Prostate gland (tissue), 2 donors: ENCODE data around the gene CORO1C. TPM values are rescaled to one million over a fixed set of nuclear protein-coding genes. Genes with fewer than 3 reads are reported as not detected.

Experiments
- DNase-seq: peaks from one replicate; pipeline ENCODE4 v3.0.0-alpha.2; 2019; ENCODE audit warnings: low spot score
- H3K27ac ChIP-seq, 2 donors: fragments of 200-600 bp; sonication (generic); 2 replicates each; pipeline ENCODE4 v1.5.1; 2017 to 2019
- H3K27me3 ChIP-seq: fragments of 200-600 bp; sonication (generic); replicated peaks from 2 replicates; pipeline ENCODE4 v1.5.1; 2019; ENCODE audit not compliant: insufficient read depth
- H3K36me3 ChIP-seq, 2 donors: fragments of 200-600 bp; sonication (generic); 1 replicate in 1 of 2; 2 replicates in 1 of 2; pipeline versions ENCODE4 v1.5.1 to v1.8.1; 2017 to 2019
- H3K4me1 ChIP-seq: fragments of 200-600 bp; sonication (generic); replicated peaks from 2 replicates; pipeline ENCODE4 v1.5.1; 2019
- H3K4me3 ChIP-seq, 2 donors: fragments of 200-600 bp; sonication (generic); 2 replicates each; pipeline ENCODE4 v1.5.1; 2017 to 2019
- H3K9me3 ChIP-seq: fragments of 200-600 bp; sonication (generic); 2 replicates; pipeline ENCODE4 v1.5.1; 2017
- CTCF ChIP-seq, 4 experiments: fragments of 200-600 bp in 2 of 4; fragments of 450-650 bp in 2 of 4; sonication (generic) in 2 of 4; IDR thresholded peaks; 1 replicate in 3 of 4; 2 replicates in 1 of 4; pipeline ENCODE4 v1.5.1; 2016 to 2019; ENCODE audit warnings: antibody characterized with exemption in 4 of 4, mild to moderate bottlenecking in 2 of 4, moderate library complexity in 2 of 4
- POLR2A ChIP-seq: fragments of 450-650 bp; IDR thresholded peaks from one replicate; pipeline ENCODE4 v1.6.1; 2016; ENCODE audit warnings: antibody characterized with exemption, mild to moderate bottlenecking
- POLR2AphosphoS5 ChIP-seq: sonication (generic); formaldehyde crosslinking; IDR thresholded peaks from one replicate; pipeline ENCODE4 v1.6.1; 2017; ENCODE audit warnings: antibody characterized with exemption
- WGBS: methylation state at CpG from one replicate; pipeline ENCODE4 v1.1.5; 2018; 5-methylcytosine and 5-hydroxymethylcytosine counted together
- intact Hi-C: fragments of 100-400 bp; cut with DNase I; formaldehyde crosslinking; loops from one replicate; pipeline ENCODE4 v1.14.2; 2022
- total RNA-seq, 2 donors: library from RNA; depleted of rRNA; stranded (reverse); fragments of >200 nt; gene quantifications; one replicate each; pipeline ENCODE4 v1.1.0, GENCODE V29; 2016

Gene CORO1C
- total RNA-seq, 2 donors from 2014 or later, result 34.9 to 105 TPM

- H3K4me1 ChIP-seq, result no peaks in the 10 kb centered on the region
- DNase-seq, result no peak
- no peaks in the 10 kb centered on the region for H3K9me3 ChIP-seq
- no peaks in the 10 kb centered on the region for H3K36me3 ChIP-seq
- TF ChIP-seq CTCF (IDR thresholded peaks at IDR 0.05) (no peak), POLR2AphosphoS5 (no peak), POLR2A (no peak)
- WGBS, result 59% methylated on average over 9 of the region's 9 CpGs
- intact Hi-C loops, result loop anchor here (10.0 kb wide), 1 partner anchor 453 kb away; the partner anchor contains the start of genes ALKBH2 and UNG
- H3K27me3 ChIP-seq, result no peaks in the 10 kb centered on the region
- no peak overlapping the region for H3K27ac ChIP-seq
- H3K4me3 ChIP-seq, result no peak overlapping the region
Observed at GRCh38 chr12:108641446-108642268, 89.7 kb downstream of the CORO1C start.

- Histone ChIP-seq H3K9me3 (no peaks in the 10 kb centered on the region), H3K27ac (no peak overlapping the region), H3K36me3 (no peaks in the 10 kb centered on the region), H3K4me1 (no peaks in the 10 kb centered on the region), H3K27me3 (no peaks in the 10 kb centered on the region), H3K4me3 (no peak overlapping the region)
- DNase-seq, result no peak
- TF ChIP-seq POLR2AphosphoS5 (no peak), CTCF (IDR thresholded peaks at IDR 0.05) (no peak), POLR2A (no peak)
- WGBS, result 69% methylated on average over 10 of the region's 10 CpGs
- intact Hi-C loops, result loop anchor here (10.0 kb wide), 1 partner anchor 454 kb away; the partner anchor contains the start of genes ALKBH2 and UNG
Observed at GRCh38 chr12:108640802-108641445, 90.4 kb downstream of the CORO1C start.

- Histone ChIP-seq H3K4me1 (no peaks in the 10 kb centered on the region), H3K36me3 (no peaks in the 10 kb centered on the region), H3K27me3 (no peaks in the 10 kb centered on the region), H3K4me3 (no peak overlapping the region), H3K9me3 (no peaks in the 10 kb centered on the region), H3K27ac (no peak overlapping the region)
- 89% methylated on average over 11 of the region's 11 CpGs for WGBS
- intact Hi-C loops, result no loop called here
- DNase-seq, result no peak
- TF ChIP-seq POLR2AphosphoS5 (no peak), CTCF (IDR thresholded peaks at IDR 0.05) (no peak), POLR2A (no peak)
Observed at GRCh38 chr12:108638997-108639822, 92.1 kb downstream of the CORO1C start.

GRCh38 chr12:108638141-108638827, 93.0 kb downstream of the CORO1C start:
- no peak for DNase-seq
- no peaks in the 10 kb centered on the region for H3K9me3 ChIP-seq
- H3K4me3 ChIP-seq, result no peak overlapping the region
- intact Hi-C loops, result no loop called here
- H3K36me3 ChIP-seq, result no peaks in the 10 kb centered on the region
- TF ChIP-seq POLR2AphosphoS5, result no peak
- TF ChIP-seq CTCF (IDR thresholded peaks at IDR 0.05), result no peak
- TF ChIP-seq POLR2A, result no peak
- H3K27me3 ChIP-seq, result no peaks in the 10 kb centered on the region
- WGBS, result 16% methylated on average over 18 of the region's 18 CpGs
- no peak overlapping the region for H3K27ac ChIP-seq
- no peaks in the 10 kb centered on the region for H3K4me1 ChIP-seq
